ENCODE results near the gene VEGFC. TPM values are rescaled to one million over a fixed set of nuclear protein-coding genes. Genes with fewer than 3 reads are reported as not detected.
A peak's percentile ranks its signal among the peaks of the same experiment; 100 is the strongest.

VEGFC gene
- polyA plus RNA-seq, 1 donor (not counting 4 experiments of a cell fraction or from before 2014, with no cell fraction given), result 19.4 TPM

DNA sequence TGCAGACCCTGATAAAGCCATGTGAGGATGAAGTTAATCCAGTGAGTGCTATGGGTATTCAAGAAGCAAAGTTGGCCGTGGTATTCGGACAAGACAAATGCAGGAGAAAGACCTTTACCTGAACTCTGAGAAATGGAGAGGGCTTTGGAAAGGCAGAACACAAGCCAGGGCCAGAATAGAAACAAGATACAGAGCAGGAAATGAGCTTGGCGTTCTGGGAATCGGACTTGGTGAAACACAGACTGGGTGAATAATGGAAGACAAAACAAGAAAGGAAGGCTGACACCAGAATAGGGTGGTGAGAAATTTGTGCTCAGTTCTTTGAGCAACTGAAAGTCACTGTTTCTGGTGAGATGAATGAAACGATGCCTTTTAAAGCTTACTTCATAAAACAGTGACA lies 83.3 kb downstream of the VEGFC start:
- no peak for DNase-seq (ENCODE audit: low read depth, low spot score)
- Histone ChIP-seq H3K79me2 (ENCODE audit: control insufficient read depth, insufficient read depth, low read length) (peaks cover 2% of the 10 kb centered on the region), H2AFZ (ENCODE audit: control insufficient read depth, low read length) (no peak overlapping the region), H3K9me1 (ENCODE audit: control insufficient read depth, extremely low read depth, insufficient read depth, low read length) (no peaks in the 10 kb centered on the region), H4K20me1 (ENCODE audit: control insufficient read depth, extremely low read depth, insufficient read depth, low read length) (no peaks in the 10 kb centered on the region), H3K9me3 (ENCODE audit: control insufficient read depth, low read depth, low read length) (no peaks in the 10 kb centered on the region), H3K27me3 (ENCODE audit: control insufficient read depth, extremely low read depth, insufficient read depth, low read length) (no peaks in the 10 kb centered on the region), H3K4me2 (ENCODE audit: control insufficient read depth, extremely low read depth, insufficient read depth, low read depth, low read length) (peak overlapping the region; percentile 4), H3K4me1 (ENCODE audit: control insufficient read depth, extremely low read depth, insufficient read depth, low read length) (peaks cover 28% of the 10 kb centered on the region), H3K9ac (ENCODE audit: control insufficient read depth, extremely low read depth, insufficient read depth, low read length) (no peak overlapping the region), H3K36me3 (ENCODE audit: control insufficient read depth in 2 of 2, extremely low read depth in 1 of 2, insufficient read depth in 2 of 2, low read length in 2 of 2) (peaks cover 0 to 9% of the 10 kb centered on the region in 2 experiments), H3K4me3 (ENCODE audit: control insufficient read depth in 2 of 3, extremely low read depth in 1 of 3, insufficient read depth in 2 of 3, low read depth in 1 of 3, low read length in 3 of 3) (peak overlapping the region in 1 of 3 experiments; percentile 4), H3K27ac (ENCODE audit: control insufficient read depth, insufficient read depth, low read length) (peak overlapping the region; percentile 55)
- no peak for TF ChIP-seq EZH2 (IDR thresholded peaks at IDR 0.05; ENCODE audit: low read length)
- TF ChIP-seq, protein P1, sequence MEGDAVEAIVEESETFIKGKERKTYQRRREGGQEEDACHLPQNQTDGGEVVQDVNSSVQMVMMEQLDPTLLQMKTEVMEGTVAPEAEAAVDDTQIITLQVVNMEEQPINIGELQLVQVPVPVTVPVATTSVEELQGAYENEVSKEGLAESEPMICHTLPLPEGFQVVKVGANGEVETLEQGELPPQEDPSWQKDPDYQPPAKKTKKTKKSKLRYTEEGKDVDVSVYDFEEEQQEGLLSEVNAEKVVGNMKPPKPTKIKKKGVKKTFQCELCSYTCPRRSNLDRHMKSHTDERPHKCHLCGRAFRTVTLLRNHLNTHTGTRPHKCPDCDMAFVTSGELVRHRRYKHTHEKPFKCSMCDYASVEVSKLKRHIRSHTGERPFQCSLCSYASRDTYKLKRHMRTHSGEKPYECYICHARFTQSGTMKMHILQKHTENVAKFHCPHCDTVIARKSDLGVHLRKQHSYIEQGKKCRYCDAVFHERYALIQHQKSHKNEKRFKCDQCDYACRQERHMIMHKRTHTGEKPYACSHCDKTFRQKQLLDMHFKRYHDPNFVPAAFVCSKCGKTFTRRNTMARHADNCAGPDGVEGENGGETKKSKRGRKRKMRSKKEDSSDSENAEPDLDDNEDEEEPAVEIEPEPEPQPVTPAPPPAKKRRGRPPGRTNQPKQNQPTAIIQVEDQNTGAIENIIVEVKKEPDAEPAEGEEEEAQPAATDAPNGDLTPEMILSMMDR (optimal IDR thresholded peaks at IDR 0.05 in 1 of 3, IDR thresholded peaks at IDR 0.05 in 1 of 3, conservative IDR thresholded peaks at IDR 0.05 in 1 of 3; ENCODE audit: extremely low read depth in 1 of 3, insufficient read depth in 2 of 3, low read length in 3 of 3), result no peak
- dilution Hi-C loops (cut with MboI; ENCODE audit: extremely low pct_ligation_motif_present, low sequenced_read_pairs), result no loop called here
- no peak for FAIRE-seq

DNA sequence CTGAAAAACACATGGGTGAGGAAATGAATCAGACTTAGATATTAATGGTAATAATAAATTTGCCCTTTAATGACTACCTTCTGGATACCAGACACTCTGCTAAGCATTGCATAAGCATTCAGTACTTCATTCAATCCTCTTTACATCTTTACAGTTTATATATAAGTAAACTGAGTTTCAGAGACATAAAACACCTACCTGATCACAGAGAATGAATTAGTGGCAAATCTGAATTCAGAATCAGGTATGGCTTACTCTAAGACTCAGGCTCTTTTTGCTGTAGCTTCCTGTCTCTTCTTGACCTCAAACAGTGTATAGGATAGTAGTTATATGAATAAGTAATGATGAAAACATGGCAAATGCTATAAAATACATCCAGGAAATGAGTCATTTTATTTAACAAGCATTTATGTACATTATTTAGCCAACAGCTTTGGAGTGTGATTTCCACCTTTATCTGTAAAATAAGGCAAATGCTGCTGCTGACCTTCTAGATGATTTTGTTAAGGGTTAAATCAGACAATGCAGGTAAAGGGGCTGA lies 83.9 kb downstream of the VEGFC start:
- H3K4me1 ChIP-seq (ENCODE audit: control insufficient read depth, extremely low read depth, insufficient read depth, low read length), result peaks cover 28% of the 10 kb centered on the region
- no peak for FAIRE-seq
- no peak overlapping the region for H3K4me3 ChIP-seq (ENCODE audit: control insufficient read depth in 2 of 3, extremely low read depth in 1 of 3, insufficient read depth in 2 of 3, low read depth in 1 of 3, low read length in 3 of 3)
- no peaks in the 10 kb centered on the region for H3K9me1 ChIP-seq (ENCODE audit: control insufficient read depth, extremely low read depth, insufficient read depth, low read length)
- no peaks in the 10 kb centered on the region for H3K9me3 ChIP-seq (ENCODE audit: control insufficient read depth, low read depth, low read length)
- H3K27ac ChIP-seq (ENCODE audit: control insufficient read depth, insufficient read depth, low read length), result peak overlapping the region; percentile 55
- no peak overlapping the region for H2AFZ ChIP-seq (ENCODE audit: control insufficient read depth, low read length)
- H3K36me3 ChIP-seq (ENCODE audit: control insufficient read depth in 2 of 2, extremely low read depth in 1 of 2, insufficient read depth in 2 of 2, low read length in 2 of 2), result peaks cover 0 to 13% of the 10 kb centered on the region in 2 experiments
- DNase-seq (ENCODE audit: low read depth, low spot score), result no peak
- no peak for TF ChIP-seq EZH2 (IDR thresholded peaks at IDR 0.05; ENCODE audit: low read length)
- TF ChIP-seq, protein P1 (optimal IDR thresholded peaks at IDR 0.05 in 1 of 3, IDR thresholded peaks at IDR 0.05 in 1 of 3, conservative IDR thresholded peaks at IDR 0.05 in 1 of 3; ENCODE audit: extremely low read depth in 1 of 3, insufficient read depth in 2 of 3, low read length in 3 of 3), result no peak
- dilution Hi-C loops (cut with MboI; ENCODE audit: extremely low pct_ligation_motif_present, low sequenced_read_pairs), result no loop called here
- no peaks in the 10 kb centered on the region for H3K27me3 ChIP-seq (ENCODE audit: control insufficient read depth, extremely low read depth, insufficient read depth, low read length)
- H3K79me2 ChIP-seq (ENCODE audit: control insufficient read depth, insufficient read depth, low read length), result peaks cover 2% of the 10 kb centered on the region
- H3K4me2 ChIP-seq (ENCODE audit: control insufficient read depth, extremely low read depth, insufficient read depth, low read depth, low read length), result peak overlapping the region; percentile 4
- H4K20me1 ChIP-seq (ENCODE audit: control insufficient read depth, extremely low read depth, insufficient read depth, low read length), result no peaks in the 10 kb centered on the region
- no peak overlapping the region for H3K9ac ChIP-seq (ENCODE audit: control insufficient read depth, extremely low read depth, insufficient read depth, low read length)

Data from keratinocyte (primary cell).